Measurements from ENCODE around the gene PCDHA1.

PCDHA1 gene

DNA sequence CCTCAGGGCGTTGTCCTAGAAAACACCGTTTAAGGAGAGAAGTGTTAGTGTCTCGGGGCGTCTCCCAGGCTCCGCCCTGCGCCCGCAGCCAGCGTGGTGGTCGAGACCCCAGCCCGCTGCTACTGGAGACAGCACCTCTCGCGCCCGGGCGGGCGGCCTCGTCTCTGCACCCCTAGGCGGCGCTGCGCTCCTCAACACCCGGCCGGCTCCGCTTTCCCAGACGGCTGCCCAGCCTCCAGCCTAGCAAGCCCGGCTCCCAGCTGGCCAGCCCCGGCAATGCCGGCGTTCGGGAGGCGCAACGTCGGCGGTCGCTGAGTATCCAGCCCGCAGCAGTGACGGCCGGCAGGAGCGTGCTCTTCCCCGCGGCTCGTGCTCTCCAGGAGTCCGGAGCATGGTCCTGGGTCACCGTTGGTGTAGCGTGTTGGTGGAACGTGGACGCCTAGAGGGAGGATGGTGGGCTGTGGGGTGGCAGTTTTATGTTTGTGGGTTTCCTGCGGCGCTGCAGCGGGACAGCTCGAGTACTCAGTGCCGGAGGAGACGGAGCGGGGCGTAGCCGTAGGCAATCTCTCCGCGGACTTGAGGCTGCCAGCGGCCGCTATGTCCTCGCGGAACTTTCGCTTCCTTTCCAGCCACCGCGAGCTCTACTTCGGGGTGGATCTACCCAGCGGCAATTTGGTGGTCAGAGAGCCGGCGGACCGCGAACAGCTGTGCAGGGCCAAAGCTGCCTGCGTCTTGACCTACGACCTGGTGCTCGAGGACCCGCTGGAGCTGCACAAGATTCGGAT lies 140.7 kb downstream of the PCDHA1 start:
- DNase-seq = peak; percentile 5

DNA sequence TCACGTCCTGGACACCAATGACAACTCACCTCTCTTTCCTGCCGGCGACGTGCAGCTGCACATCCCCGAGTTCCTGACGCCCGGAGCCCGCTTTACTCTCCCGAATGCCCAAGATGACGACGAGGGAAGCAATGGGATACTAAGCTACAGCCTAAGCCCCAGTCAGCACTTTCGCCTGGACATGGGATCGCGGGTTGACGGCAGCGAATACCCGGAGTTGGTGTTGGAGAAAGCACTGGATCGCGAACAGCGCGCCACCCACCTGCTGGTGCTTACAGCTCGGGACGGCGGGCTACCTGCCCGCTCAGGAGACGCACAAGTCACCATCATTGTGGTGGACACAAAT lies 141.3 kb downstream of the PCDHA1 start:
- DNase-seq = no peak

DNA sequence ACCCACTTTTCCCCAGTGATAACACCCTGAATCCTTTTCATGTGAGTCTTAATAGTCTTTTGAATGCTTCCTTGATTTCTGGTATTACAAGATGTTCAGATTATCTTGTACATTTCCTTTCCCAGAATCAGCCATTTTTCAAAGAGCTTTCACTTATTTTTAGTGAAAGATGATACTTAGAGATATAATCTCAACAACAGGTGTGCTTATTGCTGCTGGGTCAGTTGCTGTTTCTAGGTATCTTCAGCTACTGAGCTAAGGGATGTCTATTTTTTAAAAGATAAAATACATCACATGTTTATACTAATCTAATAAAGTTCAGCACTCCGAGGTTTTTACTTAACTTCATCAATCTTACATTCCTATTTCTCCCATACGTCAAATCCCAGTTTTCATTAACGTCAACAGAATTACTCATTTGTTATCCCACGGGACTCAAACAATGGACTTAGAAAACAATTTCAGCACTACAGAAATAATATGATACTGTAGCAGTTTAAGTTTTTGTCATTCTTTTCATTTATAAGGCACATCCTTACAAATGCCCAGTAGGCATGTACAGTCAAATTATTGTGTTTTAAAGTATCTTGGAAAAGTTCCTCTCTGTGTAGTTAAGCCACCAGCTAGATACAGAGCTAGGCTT lies 149.1 kb downstream of the PCDHA1 start:
- DNase-seq = no peak

GRCh38 chr5:140946578-140946977 lies 160.6 kb downstream of the PCDHA1 start:
- DNase-seq = no peak

DNA sequence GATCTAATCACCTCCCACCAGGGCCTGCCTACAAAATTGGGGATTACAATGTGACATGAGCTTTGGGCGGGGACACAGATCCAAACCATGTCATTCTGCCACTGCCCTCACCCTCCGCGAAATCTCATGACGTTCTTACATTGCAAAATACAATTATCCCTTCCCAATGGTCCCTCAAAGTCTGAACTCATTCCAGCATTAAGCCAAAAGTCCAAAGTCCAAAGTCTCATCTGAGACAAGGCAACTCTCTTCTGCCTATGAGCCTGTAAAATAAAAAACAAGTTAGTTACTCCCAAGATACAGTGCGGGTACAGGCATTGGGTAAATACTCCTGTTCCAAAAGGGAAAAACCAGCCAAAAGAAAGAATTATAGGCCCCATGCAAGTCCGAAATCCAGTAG lies 165.7 kb downstream of the PCDHA1 start:
- DNase-seq = no peak

- no peak for DNase-seq
Measured at GRCh38 chr5:140953234-140953633, 167.3 kb downstream of the PCDHA1 start.

- no peak for DNase-seq
Measured at GRCh38 chr5:140962190-140962589, 176.2 kb downstream of the PCDHA1 start.

DNA sequence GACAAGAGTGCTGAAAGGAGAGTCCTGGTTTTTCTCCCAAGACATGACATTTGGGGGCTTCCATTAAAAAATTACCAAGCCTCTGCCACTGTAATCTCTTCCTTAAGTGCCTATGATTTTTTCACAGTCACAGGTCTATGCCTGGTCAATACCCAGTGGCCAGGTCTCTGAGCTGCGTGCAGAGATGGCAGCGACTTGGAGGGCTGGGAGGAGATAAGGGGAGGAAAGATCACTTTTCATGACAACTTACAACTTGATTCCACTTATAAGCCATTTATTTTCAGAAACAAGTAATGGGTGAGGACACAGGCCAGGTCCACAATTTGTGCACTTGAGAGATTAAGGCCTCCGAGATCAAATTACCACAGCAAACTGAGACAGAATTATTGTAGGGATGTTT lies 178.4 kb downstream of the PCDHA1 start:
- no peak for DNase-seq

- no peak for DNase-seq
Measured at GRCh38 chr5:140965905-140966292, 180.0 kb downstream of the PCDHA1 start.

DNA sequence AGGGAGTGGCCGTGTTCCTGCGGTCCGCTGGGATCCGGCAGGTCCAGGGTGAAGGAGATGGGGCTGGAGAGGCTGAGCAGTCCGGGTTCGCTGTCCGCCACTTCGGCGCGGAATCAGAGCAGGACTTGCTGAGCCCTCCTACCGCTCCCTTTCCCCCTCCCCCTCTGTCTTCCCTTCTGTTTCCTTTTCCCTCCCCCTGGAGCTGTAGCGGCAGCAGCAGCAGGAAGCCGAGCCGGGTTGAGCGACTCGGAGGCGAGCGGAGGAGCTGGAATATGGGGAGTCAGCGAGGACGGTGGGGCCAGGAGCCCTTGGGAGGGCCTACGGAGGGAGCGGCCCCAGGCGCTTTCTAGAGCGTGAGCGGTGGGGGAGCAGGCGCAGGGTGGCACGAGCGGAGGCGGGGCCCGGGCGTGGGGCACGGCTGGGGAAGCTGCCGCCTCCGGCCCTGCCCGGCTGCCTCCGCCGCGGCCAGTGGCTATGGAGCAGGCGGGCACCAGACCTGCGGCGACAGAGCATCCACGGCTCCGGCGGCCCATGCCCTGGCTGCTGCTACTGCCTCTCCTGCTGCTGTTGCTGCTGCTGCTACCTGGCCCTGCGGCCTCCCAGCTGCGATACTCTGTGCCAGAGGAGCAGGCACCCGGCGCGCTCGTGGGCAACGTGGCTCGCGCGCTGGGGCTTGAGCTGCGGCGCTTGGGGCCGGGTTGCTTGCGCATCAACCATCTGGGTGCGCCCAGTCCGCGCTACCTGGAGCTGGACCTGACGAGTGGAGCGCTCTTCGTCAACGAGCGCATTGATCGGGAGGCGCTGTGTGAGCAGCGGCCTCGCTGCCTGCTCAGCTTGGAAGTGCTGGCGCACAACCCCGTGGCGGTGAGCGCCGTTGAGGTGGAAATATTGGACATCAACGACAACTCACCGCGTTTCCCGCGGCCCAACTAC lies 180.6 kb downstream of the PCDHA1 start, which contains the start of gene PCDHAC2:
Gene PCDHAC2 (plus strand): TSS at position 184 of the 933 bp plus-strand sequence. CDS start 291 bp downstream, at position 475.
- DNase-seq = no peak

- no peak for DNase-seq
Measured at GRCh38 chr5:140967226-140967893, 181.4 kb downstream of the PCDHA1 start.

DNA sequence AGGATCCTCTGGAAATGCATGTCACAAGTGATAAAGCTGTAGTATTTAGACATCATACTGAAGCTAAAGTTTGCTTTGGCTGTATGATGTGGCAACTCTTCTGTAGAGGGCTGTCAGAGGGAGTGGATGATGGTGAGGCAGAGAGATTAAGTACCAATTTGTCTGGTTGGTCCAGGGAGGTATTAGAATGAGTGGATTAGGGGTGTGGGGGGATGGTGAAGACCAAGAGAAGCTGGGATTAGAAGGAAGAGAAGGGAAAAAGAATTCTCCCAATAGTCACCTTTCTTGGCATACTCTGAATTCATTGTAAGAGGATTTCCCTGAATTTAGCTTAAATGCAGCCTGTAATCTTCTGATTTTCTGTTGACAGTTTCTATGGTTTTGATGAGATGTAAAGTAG lies 183.9 kb downstream of the PCDHA1 start:
- no peak for DNase-seq

DNA sequence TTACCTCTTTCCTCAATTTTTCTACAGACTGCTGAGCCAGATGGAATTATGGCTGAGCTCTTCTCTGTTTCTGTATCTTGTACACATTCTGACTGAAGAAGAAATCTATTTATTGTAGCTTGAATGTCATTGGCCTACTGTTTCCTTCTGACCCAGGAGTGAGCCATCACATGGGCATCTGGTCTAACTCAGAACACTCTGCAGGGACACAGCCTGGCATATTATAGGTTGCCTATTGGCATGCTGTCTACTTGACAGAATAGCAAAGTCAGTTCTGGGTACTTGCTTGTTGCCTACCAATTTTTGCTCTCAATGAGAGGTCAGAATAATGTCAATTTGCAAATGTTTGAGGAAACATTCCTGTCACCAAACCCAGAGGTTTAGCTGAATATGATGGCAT lies 187.6 kb downstream of the PCDHA1 start:
- DNase-seq = no peak

- DNase-seq = no peak
Measured at GRCh38 chr5:140977003-140977402, 191.1 kb downstream of the PCDHA1 start.

DNA sequence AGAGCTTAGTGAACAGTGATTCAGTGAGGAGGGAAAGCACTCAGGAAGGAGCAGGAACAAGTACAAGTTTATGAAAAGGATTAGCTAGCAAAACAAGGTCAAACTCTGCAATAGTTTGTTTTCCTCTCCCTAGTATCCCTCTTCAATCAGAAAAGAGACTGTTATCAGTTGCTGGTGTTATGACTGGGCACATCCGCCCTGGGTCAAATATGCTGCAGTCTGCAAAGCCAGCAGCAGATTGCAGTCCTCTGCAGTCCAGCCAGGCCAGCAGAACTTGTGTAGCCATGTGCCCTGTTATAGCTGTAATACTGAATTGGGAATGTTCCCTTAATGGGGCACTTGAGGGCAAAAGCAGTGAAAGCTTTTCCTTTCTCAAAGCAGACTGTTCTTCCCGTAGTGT lies 192.3 kb downstream of the PCDHA1 start:
- DNase-seq = no peak

- no peak for DNase-seq
Measured at GRCh38 chr5:140978983-140979382, 193.0 kb downstream of the PCDHA1 start.

- no peak for DNase-seq
Measured at GRCh38 chr5:140982083-140982716, 196.3 kb downstream of the PCDHA1 start.

DNA sequence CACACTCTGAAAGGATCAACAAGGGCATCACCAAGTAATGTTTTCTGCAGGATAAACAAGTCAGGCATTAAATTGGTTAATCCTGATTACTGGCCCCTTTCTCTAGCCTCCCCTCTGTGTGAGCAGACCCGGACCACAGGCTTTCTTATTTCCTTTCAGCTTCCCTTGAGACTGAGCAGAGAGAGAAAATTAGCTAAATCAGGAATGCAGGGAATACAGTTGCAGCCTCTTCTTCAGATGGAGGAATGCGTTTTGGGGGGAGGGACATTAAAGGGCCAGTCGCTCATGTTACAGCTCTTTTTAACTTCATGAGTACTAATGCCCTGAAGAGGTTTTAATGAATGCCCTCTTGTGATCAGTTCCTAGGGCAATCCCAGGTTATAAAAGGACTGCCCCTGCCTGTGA lies 200.2 kb downstream of the PCDHA1 start:
- no peak for DNase-seq

- DNase-seq = no peak
Measured at GRCh38 chr5:140988100-140988499, 202.2 kb downstream of the PCDHA1 start.

DNA sequence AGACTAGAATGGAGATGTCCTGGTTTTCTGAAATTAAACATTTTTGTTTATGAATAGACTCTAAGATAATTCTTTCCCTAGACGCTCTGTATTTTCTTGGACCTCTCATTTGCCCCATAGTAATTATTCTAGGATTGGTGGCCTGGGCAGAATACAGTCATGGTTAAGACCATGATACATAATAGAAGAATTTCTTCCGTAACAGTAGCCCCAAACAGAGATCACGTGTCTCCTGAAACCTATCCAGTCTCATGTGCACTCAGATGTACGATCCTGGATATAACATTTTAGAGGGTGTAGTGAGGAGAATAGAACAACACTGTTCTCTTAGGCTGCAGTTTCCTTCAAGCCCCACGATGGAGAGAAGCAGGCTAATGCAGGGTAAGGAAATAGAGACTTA lies 202.7 kb downstream of the PCDHA1 start:
- DNase-seq = no peak

DNA sequence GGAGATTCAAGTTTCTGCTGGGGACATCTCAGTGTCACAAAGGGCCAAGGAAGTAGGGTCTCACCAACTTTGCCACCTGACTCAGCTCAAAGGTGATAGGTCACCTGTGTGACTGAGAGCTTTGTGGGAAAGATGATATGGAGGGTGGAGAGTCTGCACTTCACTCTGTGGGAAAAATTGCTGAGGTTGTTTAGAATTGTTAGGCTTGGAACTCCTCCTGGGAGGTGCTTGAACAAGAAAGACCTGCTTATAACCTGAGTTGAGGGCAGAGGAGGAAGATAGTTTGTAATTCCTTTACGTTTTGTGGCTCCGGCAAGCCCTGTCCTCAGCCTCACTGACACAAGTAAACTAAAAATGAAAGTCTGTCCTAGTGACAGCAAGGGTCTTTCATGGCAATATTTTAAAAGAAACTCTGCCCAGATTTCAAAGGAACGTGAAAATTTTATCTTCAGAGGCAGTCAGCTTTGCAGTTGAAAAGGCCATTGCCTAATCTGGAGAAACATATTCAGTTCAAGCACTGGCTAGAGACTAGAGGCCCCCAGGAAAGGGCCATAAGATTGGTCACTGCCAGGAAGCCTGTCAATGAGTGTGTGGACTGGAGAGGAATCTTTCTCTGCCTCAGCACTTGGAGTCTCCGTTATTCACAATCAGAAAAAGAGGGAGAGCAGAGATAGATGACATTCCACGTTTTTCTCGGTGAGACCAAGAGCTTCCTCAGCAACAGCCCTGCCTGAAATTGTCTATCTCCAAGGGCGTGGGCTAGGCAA lies 203.5 kb downstream of the PCDHA1 start:
- DNase-seq = no peak

GRCh38 chr5:140992828-140993227 lies 206.9 kb downstream of the PCDHA1 start:
- no peak for DNase-seq

Data from CD4-positive, alpha-beta T cell treated with Interleukin-6 for 4 hours (primary cell).